HEK293 (cell line): ENCODE measurements around the gene LIMK1.

ENCODE experiments used
- ATF2 ChIP-seq: fragments of 450-650 bp; formaldehyde crosslinking; IDR thresholded peaks from 2 replicates; pipeline ENCODE4 v1.5.1; 2016; ENCODE audit warnings: missing biosample characterization, missing genetic modification characterization, low read depth
- GLI4 ChIP-seq: fragments of 450-650 bp; formaldehyde crosslinking; IDR thresholded peaks from 2 replicates; pipeline ENCODE4 v1.5.1; 2016; ENCODE audit warnings: missing biosample characterization, missing genetic modification characterization
- ZNF549 ChIP-seq: fragments of 450-650 bp; IDR thresholded peaks from 2 replicates; pipeline ENCODE4 v1.5.1; 2018; ENCODE audit warnings: missing biosample characterization, missing genetic modification characterization, mild to moderate bottlenecking, inconsistent platforms, moderate library complexity

DNA sequence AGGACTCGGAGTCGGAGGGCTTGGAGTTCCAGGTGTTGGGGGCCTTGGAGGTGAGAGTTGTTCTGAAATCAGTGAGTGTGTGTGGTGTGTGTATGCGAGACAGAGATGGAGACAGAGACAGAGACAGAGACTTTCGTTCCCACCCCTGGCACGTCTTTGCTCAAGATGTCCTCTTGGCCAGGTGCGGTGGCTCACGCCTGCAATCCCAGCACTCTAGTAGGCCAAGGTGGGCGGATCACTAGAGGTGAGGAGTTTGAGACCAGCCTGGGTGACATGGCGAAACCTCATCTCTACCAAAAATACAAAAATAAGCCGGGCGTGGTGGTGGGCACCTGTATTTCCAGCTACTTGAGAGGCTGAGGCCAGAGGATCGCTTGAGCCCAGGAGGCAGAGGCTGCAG is 20.0 kb upstream of the LIMK1 start:
- TF ChIP-seq GLI4 (no peak), ZNF549 (tag by site-specific recombination) (no peak), ATF2 (tag by site-specific recombination) (no peak)
